ENCODE results near the gene SHOC2.

Gene SHOC2

DNA sequence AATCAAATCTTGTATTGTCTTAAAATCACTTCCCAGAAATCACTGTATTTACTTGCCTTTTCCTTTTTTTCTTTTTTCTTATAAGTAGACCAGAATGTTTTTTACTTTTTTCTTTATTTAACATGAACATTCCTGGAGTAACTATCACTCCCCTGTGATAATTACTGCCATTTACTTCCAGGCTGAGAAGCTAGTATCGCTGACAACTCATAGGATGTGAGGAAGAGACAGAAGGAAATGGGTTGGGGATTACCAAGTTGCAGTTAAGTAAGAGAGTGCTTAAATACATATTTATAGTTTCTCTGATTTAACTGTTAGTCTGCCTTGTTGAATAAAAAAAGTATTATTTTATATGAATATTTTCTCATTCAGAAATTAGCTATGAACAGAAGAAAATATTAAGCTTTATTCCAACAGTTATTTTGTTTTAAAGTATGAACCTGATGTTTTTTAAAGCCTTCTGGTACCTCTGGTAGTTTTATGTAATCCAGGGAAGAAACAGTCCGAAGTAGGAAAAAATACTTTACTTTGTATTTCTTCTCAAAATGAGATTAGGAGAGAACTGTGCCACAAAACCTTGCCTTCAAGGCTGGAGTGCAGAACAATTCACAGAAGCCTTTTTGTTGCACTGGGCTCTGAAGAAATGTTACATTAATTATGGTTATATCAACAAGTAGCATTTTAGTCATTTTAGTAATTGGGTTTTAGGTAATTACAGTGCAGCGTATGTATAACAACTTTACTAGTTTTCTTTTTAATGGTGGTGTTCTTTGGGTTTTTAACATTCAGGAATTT lies 72.8 kb downstream of the SHOC2 start:
- DNase-seq: no peak

DNA sequence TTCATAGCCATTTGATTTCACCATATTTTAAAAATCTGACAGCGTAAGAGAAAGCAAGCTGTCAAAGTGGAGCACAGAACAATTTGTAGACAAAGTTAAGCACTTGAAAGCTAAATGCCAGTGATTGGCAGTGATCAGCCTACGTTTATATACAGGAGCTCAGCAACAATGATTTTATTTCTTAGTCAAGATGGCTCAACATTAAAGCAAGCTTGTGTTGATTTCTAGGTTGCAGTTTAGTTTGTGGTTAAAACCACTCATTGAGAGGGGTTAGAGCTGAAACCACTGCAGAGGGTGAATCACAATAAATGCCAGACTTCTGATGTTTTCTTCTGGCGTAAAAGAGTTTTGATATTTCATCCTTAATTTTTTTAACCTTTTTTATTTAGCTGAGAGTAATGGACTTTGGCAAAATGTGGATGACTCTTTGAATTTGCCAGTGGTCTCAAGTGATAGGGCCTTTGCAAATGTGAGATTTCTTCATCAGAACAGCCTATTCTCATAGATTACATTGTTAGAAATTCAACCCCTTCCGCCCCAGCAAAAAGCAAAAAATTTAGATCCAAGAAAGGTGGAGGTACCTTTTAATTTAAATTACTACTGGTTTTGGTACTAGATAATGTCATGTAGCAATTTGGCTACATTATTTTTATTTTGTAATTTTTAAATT lies 73.8 kb downstream of the SHOC2 start:
- no peak for DNase-seq

DNA sequence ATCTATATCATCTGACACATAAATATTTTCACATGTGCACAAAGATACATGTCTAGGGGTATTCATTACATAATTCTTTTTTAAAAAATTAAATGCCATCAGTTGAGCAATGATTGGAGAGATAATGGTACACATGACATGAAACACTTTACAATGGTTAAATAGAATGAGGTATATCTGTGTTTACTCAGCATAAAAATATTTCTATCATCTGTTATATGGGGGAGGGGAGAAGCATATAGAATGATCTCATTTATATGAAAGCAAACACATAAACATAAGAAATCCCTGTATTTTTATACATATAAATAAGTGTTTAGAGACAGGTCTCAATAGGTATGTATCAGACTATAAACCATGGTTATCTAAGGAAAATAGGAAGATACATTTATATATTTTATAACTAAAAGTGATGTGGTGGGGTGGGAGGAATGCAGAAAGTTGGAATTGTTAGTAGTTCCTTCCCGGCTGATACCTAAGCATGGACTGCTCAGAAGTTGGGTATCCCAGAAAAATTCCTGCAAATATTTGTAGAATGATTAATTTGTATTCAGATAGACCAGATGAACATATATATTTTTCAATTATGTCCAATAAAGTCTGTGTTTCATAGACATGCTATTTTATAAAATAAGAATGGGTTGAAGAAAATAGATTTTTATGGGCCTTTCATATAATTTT lies 75.1 kb downstream of the SHOC2 start:
- DNase-seq: no peak

DNA sequence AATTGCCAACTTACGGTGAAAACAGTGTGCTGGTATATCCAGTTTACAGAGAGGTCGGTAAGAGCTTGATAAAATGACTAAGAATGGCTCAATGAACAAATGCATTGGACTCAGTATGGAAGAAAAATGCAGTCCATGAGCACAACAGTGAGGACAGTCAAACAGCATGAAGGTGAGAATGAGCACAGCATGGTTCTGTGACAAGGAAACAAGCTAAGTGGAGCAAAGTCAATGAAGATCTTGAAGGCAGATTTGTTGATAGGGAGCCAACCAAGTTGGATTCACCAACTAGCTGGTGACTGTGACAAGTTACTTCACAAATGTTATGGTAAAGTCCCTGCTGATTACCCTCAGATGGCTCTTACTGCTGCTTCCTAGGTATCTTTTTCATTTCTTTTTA lies 75.9 kb downstream of the SHOC2 start:
- no peak for DNase-seq

DNA sequence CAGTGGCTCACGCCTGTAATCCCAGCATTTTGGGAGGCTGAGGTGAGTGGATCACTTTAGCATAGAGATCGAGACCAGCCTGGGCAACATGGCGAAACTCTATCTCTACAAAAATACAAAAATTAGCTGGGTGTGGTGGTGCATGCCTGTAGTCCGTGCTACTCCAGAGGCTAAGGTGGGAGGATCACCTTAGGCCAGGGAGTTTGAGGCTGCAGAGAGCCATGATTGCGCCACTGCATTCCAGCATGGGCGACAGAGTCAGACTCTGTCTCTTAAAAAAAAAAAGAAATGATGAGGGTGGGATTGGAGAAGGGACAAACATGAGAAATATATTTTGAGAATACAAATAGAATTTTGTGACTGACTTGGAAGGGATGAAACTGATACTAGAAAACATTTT lies 76.9 kb downstream of the SHOC2 start:
- DNase-seq: no peak

DNA sequence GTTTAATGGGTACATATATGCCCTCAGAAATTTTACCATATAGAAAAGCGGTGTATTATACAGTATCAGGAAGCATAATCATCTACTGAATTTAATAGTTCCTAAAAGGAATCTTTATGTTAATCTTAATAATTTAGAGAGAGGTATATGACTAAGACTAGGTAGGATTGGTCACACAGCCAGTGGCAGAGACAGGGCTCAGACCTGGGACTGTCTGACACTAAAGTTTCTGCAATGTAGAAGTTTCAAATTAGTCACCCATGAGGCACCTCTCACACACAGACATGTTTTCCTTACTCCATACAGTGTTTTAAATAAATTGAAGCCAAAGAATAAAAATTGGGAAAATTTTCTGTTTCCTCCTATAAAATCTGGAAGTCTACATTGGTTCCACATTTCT lies 84.6 kb downstream of the SHOC2 start:
- DNase-seq: no peak

DNA sequence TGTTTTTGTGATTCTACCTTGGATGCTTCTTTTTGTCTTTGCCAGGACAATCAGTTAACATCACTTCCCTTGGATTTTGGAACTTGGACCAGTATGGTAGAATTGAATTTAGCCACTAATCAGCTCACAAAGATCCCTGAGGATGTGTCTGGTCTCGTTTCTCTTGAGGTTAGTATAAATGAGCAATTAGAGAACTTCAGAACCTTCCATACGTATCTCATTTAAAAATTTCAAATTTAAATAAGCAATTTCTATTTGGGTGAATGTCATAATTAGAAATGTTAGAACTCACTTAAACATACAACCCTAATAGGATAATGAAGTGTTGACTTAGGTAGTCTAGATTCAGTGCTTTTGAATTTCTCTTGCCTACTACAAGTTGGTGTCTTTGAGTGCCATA lies 88.1 kb downstream of the SHOC2 start:
- no peak for DNase-seq

DNA sequence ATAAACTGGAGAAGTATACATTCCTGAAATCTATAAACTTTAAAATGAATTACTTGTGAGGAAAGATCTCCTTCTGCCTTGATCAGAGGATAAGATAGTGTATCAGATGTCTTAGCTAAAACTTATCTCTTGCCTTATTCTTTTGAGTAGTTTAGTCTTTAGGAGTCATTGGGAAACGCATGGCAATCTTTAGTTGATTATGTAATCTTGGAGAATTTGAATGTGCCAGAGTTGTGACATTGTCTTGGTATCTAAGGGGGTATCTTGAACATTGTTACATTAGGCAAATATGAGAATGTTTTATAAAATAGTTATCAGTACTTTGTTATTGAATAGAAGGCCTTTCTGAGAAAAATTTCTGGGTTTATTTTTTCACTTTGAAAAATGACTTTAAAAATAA lies 95.8 kb downstream of the SHOC2 start:
- DNase-seq: no peak

DNA sequence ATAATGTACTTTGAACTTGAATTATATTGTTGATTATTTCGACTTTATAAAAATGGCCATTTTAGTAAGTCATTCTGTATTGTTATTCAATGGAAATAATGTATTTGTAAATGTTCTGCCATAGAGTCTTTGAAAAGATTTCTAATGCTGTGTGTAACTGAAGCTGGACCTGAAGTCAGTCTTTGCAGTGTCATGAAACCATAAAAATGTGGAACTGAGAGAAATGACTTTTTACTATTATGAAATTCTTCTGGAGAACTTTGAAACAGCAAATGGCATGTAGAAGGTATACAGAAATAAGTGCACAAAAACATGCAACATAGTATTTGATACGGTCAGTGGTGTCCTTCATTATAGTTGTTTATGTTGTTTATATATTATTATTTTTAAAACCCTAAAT lies 97.7 kb downstream of the SHOC2 start:
- DNase-seq: no peak

DNA sequence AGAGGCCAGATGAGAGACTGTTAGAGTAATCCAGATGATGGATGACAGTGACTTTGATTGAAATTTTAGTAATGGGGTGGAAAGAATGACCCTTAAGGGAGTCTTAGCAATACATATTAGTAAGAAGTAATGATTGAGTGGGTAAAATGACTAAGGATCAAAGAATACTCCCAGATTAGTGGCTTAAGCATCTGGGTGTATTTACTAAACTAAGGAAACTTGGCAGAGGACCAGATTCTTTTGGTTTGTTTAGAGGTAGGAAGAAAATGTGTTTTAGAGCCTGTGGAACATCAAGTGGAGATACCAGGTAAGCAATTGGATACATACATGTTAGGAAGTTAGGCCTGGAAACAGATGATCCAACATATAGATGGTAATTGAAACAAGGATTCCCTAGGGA lies 98.6 kb downstream of the SHOC2 start:
- no peak for DNase-seq

DNA sequence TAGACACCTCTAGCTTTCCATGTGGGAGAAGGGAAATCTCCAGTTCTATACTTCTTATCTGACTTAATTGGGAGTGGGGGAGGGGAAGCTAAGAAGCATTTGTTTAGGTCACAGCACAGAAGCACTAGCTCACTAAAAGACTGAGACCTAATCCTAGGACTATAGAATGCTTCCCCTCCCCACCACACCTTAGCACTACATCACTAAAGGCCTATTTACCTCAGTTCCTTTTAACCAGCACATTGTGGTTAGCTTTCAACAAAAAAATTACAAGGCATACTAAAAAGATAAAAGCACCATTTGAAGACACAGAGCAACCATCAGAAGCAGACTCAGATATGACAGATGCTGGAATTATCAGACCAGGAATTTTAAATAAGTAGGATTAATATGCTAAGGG lies 103.7 kb downstream of the SHOC2 start:
- DNase-seq: no peak

DNA sequence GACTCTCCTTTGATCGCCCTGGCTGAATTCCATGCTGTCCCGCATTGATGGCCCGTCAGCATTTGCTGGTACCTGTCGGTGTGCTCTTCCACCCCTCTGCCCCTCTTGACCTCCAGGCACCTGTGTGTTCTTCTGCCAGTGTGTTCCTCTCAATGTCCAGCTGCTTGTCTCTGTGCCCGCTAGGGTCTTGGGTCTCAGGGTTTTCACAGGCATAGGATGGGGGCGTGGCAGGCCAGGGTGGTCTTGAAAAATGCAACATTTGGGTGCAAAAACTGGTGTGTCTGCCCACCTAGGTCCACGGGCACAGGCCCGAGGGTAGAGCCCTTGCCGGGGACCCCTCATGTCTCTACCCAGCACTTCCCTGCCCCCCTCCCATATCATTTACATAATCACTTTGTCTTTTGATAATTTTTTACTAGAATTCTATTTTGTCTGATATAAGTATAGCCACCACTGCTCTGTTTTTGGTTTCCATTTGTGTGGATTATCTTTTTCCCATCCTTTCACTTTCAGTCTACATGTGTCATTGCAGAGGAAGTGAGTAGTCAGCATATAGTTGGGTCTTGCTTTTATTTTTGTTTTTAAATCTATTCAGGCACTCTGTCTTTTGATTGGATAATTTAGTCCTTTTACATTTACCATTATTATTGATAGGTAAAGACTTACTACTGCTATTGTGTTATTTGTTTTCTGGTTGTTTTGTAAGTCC lies 110.8 kb downstream of the SHOC2 start:
- no peak for DNase-seq

DNA sequence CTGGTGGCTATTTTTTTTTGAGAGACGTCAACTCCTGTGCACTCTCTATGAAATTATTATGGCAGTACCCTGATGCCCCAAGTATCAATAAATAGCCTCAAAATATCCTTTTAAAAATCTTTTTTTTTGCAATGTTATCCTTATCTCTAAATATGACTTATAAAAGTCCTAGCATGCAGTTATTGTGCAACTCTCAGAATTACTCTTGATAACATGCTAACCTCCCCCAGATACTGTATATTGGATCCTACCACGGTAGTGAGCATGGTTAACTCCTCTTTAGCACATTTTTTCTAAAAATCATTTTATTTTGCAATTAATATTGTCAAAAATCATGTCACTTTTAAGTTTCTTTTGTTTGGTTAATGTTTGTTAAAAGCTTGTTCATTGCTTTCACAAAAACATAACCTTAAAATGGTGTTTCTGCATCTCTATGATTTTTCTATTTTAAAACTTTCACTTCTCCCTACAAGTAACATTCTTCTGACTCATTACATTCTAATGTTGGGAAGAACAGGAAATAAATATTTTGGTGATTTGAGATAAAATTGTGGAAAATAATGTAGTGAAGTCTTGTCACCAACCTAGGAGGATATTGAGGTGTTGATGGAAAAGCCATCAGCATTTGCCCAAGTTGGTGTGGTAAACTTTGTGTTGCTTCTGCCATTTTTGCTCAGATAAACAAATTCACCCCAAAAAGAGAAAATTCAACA lies 115.3 kb downstream of the SHOC2 start:
- DNase-seq: no peak

DNA sequence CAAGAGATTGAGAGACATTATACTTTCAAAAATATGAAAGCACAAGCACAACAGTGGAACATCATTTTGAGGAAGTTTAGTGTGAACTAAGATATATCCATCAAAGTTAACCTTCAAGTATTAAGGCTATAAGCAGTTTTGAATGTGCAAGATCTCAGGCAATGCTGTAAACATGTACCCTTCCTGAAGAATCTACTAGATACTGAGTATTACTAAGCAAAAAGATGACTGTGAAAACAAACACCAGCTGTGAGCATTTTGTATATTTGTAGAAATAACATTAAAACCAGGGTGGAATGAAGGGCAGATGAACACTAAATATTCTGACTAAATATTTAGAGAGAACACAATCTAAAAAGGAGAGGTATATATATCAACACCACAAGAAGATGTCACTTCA lies 116.1 kb downstream of the SHOC2 start:
- DNase-seq: no peak

DNA sequence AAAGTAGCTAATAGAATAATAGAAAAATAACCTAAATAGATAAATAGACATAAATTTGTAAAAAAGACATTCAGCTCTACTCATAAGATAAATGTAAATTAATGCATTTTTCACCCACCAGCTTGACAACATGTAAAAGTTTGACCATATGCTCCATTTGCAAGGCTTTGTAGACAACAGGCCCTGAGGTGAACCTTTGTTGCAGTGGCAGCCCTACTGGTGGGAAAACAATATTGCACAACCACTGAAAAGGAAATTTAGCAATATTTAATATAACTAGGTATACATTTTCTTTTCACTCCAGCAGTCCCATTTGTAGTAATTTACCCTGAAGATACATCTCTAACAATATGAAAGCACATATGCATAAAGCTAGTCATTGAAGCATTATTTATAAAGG lies 118.5 kb downstream of the SHOC2 start:
- DNase-seq: no peak

DNA sequence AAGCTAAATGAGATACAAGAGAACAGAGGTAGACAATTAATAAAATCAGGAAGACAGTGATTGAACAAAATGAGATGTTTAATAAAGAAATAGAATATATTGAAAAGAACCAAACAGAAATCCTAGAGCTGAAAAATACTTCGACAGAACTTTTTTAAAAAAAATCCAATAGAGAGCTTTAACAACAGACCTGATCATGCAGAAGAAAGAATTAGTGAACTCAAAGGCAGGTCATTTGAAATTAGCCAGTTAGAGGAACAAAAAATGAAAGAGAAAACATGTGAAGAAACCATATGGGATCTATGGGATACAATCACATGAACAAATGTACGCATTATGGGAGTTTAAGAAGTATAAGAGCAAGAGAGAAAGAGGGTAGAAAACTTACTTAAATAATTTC lies 120.1 kb downstream of the SHOC2 start:
- DNase-seq: no peak

DNA sequence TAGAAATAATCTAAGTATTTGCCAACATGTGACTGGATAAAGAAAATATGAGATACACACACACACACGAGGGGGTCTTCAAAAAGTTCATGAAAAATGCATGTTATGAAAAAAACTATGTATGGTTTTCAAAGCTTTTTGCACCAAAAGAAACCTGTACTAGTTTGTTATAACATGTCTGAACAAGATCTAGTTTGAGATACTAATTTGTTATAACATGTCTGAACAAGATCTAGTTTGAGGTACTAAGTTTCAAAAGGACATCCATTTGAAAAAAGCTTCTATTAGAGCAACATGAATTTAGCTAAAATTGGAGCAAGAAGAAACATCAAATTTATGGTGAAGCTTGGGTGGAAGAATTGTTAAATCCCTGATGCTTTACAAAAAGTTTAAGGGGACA lies 137.6 kb downstream of the SHOC2 start:
- no peak for DNase-seq
